ENCODE data around the gene CLCF1.

CLCF1 gene

GRCh38 chr11:67374571-67375281 lies 1.3 kb upstream of the CLCF1 start:
- no peak for DNase-seq (ENCODE audit: low read depth in 2 of 2)

GRCh38 chr11:67373648-67374570 lies 511 bp upstream of the CLCF1 start:
- peak; percentile 64 to 68 for DNase-seq (ENCODE audit: low read depth in 2 of 2)

- no peak for DNase-seq (ENCODE audit: low read depth in 2 of 2)
Observed at GRCh38 chr11:67372321-67372992, 941 bp downstream of the CLCF1 start.

- no peak for DNase-seq (ENCODE audit: low read depth in 2 of 2)
Observed at GRCh38 chr11:67371911-67372320, 1.5 kb downstream of the CLCF1 start.

GRCh38 chr11:67371189-67371910 lies 2.0 kb downstream of the CLCF1 start:
- DNase-seq (ENCODE audit: low read depth in 2 of 2): no peak

GRCh38 chr11:67370351-67371076 lies 2.9 kb downstream of the CLCF1 start:
- DNase-seq (ENCODE audit: low read depth in 2 of 2): no peak

- DNase-seq (ENCODE audit: low read depth in 2 of 2): no peak
Observed at GRCh38 chr11:67369801-67370284, 3.6 kb downstream of the CLCF1 start.

GRCh38 chr11:67369275-67369674 lies 4.1 kb downstream of the CLCF1 start:
- no peak for DNase-seq (ENCODE audit: low read depth in 2 of 2)

- DNase-seq (ENCODE audit: low read depth in 2 of 2): no peak
Observed at GRCh38 chr11:67368621-67369020, 4.8 kb downstream of the CLCF1 start.

GRCh38 chr11:67367761-67368227 lies 5.6 kb downstream of the CLCF1 start:
- DNase-seq (ENCODE audit: low read depth in 2 of 2): no peak

- DNase-seq (ENCODE audit: low read depth in 2 of 2): no peak
Observed at GRCh38 chr11:67366961-67367760, 6.2 kb downstream of the CLCF1 start.

- DNase-seq (ENCODE audit: low read depth in 2 of 2): no peak
Observed at GRCh38 chr11:67366546-67366945, 6.9 kb downstream of the CLCF1 start.

- DNase-seq (ENCODE audit: low read depth in 2 of 2): no peak
Observed at GRCh38 chr11:67365736-67366444, 7.5 kb downstream of the CLCF1 start.

GRCh38 chr11:67364783-67365722 lies 8.3 kb downstream of the CLCF1 start:
- no peak for DNase-seq (ENCODE audit: low read depth in 2 of 2)

GRCh38 chr11:67364169-67364568 lies 9.2 kb downstream of the CLCF1 start:
- no peak for DNase-seq (ENCODE audit: low read depth in 2 of 2)

GRCh38 chr11:67357831-67358670 lies 15.3 kb downstream of the CLCF1 start:
- no peak for DNase-seq (ENCODE audit: low read depth in 2 of 2)

- no peak for DNase-seq (ENCODE audit: low read depth in 2 of 2)
Observed at GRCh38 chr11:67356864-67357561, 16.4 kb downstream of the CLCF1 start.
